Thyroid gland (tissue), 4 donors: ENCODE results near the gene HNRNPD. TPM values are rescaled to one million over a fixed set of nuclear protein-coding genes. Genes with fewer than 3 reads are reported as not detected.
"Not testable (repeated sequence)": the region's sequence is repeated elsewhere in the genome, so short reads cannot be mapped to it uniquely, and the experiment has no call there.

Source experiments
- DNase-seq, 2 donors: peaks; one replicate each; pipeline ENCODE4 v3.0.0-alpha.2; 2019
- H3K27ac ChIP-seq, 3 donors: fragments of 200-600 bp; sonication (generic); 1 replicate in 2 of 3; 2 replicates in 1 of 3; pipeline ENCODE4 v1.5.1; 2016 to 2019; ENCODE audit warnings: mild to moderate bottlenecking in 1 of 3, moderate library complexity in 1 of 3
- H3K27me3 ChIP-seq: fragments of 200-600 bp; sonication (generic); one replicate; pipeline ENCODE4 v1.5.1; 2019
- H3K36me3 ChIP-seq, 2 donors: fragments of 200-600 bp; sonication (generic); one replicate each; pipeline ENCODE4 v1.5.1; 2016 to 2019
- H3K4me1 ChIP-seq, 2 donors: fragments of 200-600 bp; sonication (generic); one replicate each; pipeline ENCODE4 v1.5.1; 2017 to 2019
- H3K4me3 ChIP-seq, 3 donors: fragments of 200-600 bp; sonication (generic); replicated peaks in 1 of 3; 1 replicate in 2 of 3; 2 replicates in 1 of 3; pipeline ENCODE4 v1.5.1; 2016; ENCODE audit warnings: mild to moderate bottlenecking in 1 of 3
- H3K9me3 ChIP-seq: fragments of 200-600 bp; sonication (generic); one replicate; pipeline ENCODE4 v1.5.1; 2017
- POLR2A ChIP-seq, 2 donors: fragments of 450-650 bp; IDR thresholded peaks; one replicate each; pipeline ENCODE4 v1.6.1; 2017; ENCODE audit warnings: antibody characterized with exemption in 2 of 2, mild to moderate bottlenecking in 2 of 2, moderate library complexity in 1 of 2
- WGBS, 2 donors: methylation state at CpG; one replicate each; pipeline ENCODE4 v1.1.5; 2017; 5-methylcytosine and 5-hydroxymethylcytosine counted together
- intact Hi-C: fragments of 100-400 bp; cut with DNase I; formaldehyde crosslinking; loops from one replicate; pipeline ENCODE4 v1.15.1; 2023
- total RNA-seq, 4 donors: library from RNA; depleted of rRNA; stranded (reverse); fragments of >200 nt; gene quantifications; one replicate each; pipeline ENCODE4 v1.2.3, GENCODE V29; 2016
- TF ChIP-seq, protein P1 (sequence below), 6 experiments: fragments of 200-600 bp in 3 of 6; fragments of 450-650 bp in 3 of 6; sonication (generic) in 3 of 6; IDR thresholded peaks; one replicate each; pipeline ENCODE4 v1.5.1; 2016 to 2019; ENCODE audit warnings: antibody characterized with exemption in 6 of 6, mild to moderate bottlenecking in 2 of 6, inconsistent platforms in 1 of 6, moderate library complexity in 1 of 6

HNRNPD gene
- total RNA-seq, 4 donors from 2014 or later, result 67.1 to 145 (median 93.8) TPM

DNA sequence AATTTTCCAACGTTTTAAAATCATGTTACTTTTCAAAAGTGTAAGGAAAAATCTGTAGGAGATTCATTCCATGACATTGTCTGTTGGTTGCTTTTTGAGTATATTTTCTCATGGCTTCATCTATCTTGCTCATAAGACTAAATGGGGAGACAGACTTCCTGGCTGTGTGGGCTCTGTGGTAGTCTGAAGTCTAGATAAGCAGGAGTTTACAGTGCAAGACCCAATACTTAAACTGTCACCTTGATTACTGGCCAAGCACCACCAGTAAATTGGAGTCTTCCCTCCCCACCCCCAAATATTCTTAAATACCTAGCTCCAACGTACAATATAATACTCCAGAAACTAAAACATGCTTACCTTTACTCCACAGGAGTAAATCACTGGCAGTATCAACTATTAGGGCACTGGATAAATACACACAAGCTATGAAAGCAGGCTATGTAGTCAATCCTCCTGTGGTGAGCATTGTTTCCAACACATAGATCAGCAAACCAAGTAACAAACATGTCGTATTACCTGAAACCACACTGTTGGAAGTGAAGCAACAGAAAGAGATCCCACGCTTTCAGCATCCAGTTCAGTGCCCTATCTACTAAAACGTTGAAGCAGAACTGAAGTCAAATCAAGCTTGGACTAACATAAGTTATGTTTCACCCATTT, 6.2 kb downstream of the HNRNPD start:
- WGBS, 2 donors, result 66 to 69% methylated on average over 5 of the region's 5 CpGs
- H3K27ac ChIP-seq, result no peak overlapping the region
- no peak for TF ChIP-seq POLR2A (IDR thresholded peaks at IDR 0.05)
- TF ChIP-seq, protein P1, sequence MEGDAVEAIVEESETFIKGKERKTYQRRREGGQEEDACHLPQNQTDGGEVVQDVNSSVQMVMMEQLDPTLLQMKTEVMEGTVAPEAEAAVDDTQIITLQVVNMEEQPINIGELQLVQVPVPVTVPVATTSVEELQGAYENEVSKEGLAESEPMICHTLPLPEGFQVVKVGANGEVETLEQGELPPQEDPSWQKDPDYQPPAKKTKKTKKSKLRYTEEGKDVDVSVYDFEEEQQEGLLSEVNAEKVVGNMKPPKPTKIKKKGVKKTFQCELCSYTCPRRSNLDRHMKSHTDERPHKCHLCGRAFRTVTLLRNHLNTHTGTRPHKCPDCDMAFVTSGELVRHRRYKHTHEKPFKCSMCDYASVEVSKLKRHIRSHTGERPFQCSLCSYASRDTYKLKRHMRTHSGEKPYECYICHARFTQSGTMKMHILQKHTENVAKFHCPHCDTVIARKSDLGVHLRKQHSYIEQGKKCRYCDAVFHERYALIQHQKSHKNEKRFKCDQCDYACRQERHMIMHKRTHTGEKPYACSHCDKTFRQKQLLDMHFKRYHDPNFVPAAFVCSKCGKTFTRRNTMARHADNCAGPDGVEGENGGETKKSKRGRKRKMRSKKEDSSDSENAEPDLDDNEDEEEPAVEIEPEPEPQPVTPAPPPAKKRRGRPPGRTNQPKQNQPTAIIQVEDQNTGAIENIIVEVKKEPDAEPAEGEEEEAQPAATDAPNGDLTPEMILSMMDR (IDR thresholded peaks at IDR 0.05), result no peak
- no peaks in the 10 kb centered on the region for H3K27me3 ChIP-seq
- no peaks in the 10 kb centered on the region for H3K9me3 ChIP-seq
- H3K4me3 ChIP-seq, result no peak overlapping the region
- no peaks in the 10 kb centered on the region for H3K36me3 ChIP-seq
- no peak for DNase-seq
- intact Hi-C loops, result no loop called here
- peaks cover 60 to 68% of the 10 kb centered on the region in 2 donors for H3K4me1 ChIP-seq

DNA sequence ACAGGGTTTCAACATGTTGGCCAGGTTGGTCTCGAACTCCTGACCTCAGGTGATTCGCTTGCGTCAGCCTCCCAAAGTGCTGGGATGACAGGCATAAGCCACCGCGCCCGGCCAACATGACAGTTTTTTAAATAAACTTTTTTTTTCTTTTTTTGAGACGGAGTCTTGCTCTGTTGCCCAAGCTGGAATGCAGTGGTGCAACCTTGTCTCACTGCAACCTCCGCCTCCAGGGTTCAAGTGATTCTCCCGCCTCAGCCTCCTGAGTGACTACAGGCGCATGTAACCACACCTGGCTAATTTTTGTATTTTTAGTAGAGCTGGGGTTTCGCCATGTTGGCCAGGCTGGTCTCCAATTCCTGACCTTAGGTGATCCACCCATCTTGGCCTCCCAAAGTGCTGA, 7.4 kb downstream of the HNRNPD start:
- H3K27ac ChIP-seq, intact Hi-C loops, H3K4me3 ChIP-seq, H3K36me3 ChIP-seq, H3K27me3 ChIP-seq, H3K9me3 ChIP-seq: not testable (repeated sequence)
- DNase-seq, result peak in 1 of 2 donors; percentile 3
- H3K4me1 ChIP-seq, result peaks cover 68 to 79% of the 10 kb centered on the region in 2 donors
- 95 to 96% methylated on average over 11 of the region's 11 CpGs for WGBS, 2 donors

DNA sequence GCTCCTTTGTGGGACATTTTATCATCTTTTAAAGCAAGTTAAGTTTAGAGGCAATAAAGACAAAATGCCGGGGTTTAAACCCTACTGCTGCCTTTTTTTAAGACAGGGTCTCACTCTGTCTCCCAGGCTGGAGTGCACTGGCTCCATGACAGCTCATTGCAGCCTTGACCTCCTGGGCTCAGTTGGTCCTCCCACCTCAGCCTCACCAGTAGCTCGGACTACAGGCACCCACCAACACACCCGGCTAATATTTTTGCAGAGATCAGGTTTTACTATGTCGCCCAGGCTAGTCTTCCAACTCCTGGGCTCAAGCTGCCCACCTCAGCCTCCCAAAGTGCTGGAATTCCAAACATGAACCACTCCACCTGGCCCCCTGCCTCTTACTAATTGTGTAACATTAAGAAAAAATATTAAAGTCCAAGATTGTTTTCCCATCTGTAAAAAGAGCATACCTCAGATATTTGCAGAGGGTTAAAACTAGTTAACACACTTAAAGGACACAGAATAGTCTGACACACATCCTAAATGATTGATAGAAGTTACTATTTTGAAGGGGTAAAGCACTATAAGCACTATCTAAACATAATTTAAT, 9.8 kb downstream of the HNRNPD start:
- Histone ChIP-seq H3K36me3 (no peaks in the 10 kb centered on the region), H3K4me3 (no peak overlapping the region), H3K27me3 (no peaks in the 10 kb centered on the region), H3K27ac (peak overlapping the region in 1 of 3 donors; percentile 20), H3K4me1 (peaks cover 51 to 68% of the 10 kb centered on the region in 2 donors), H3K9me3 (no peaks in the 10 kb centered on the region)
- intact Hi-C loops, result no loop called here
- 68 to 72% methylated on average over 4 of the region's 4 CpGs for WGBS, 2 donors
- DNase-seq, result no peak
- no peak for TF ChIP-seq POLR2A (IDR thresholded peaks at IDR 0.05)
- TF ChIP-seq, protein P1 (IDR thresholded peaks at IDR 0.05), result no peak

DNA sequence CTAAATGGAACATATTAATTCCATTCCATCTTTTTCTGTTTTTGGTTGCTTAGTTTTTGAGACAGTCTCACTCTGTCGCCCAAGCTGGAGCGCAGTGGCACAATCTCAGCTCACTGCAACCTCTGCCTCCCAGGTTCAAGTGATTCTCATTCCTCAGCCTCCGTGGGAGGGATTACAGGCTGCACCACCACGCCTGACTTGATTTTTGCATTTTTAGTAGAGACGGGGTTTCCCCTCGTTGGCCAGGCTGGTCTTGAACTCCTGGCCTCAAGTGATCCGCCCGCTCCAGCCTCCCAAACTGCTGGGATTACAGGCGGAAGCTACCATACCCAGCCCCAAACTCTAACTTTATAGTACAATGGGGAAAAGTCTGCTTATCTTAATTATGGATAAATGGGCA, 11.2 kb downstream of the HNRNPD start:
- peaks cover 41 to 59% of the 10 kb centered on the region in 2 donors for H3K4me1 ChIP-seq
- H3K27ac ChIP-seq, result no peak overlapping the region
- no peak overlapping the region for H3K4me3 ChIP-seq
- intact Hi-C loops, result no loop called here
- TF ChIP-seq POLR2A (IDR thresholded peaks at IDR 0.05), result no peak
- TF ChIP-seq, protein P1 (IDR thresholded peaks at IDR 0.05), result no peak
- no peaks in the 10 kb centered on the region for H3K27me3 ChIP-seq
- no peaks in the 10 kb centered on the region for H3K9me3 ChIP-seq
- H3K36me3 ChIP-seq, result peaks cover 0 to 4% of the 10 kb centered on the region in 2 donors
- WGBS, 2 donors, result 75 to 76% methylated on average over 9 of the region's 9 CpGs
- DNase-seq, result no peak

DNA sequence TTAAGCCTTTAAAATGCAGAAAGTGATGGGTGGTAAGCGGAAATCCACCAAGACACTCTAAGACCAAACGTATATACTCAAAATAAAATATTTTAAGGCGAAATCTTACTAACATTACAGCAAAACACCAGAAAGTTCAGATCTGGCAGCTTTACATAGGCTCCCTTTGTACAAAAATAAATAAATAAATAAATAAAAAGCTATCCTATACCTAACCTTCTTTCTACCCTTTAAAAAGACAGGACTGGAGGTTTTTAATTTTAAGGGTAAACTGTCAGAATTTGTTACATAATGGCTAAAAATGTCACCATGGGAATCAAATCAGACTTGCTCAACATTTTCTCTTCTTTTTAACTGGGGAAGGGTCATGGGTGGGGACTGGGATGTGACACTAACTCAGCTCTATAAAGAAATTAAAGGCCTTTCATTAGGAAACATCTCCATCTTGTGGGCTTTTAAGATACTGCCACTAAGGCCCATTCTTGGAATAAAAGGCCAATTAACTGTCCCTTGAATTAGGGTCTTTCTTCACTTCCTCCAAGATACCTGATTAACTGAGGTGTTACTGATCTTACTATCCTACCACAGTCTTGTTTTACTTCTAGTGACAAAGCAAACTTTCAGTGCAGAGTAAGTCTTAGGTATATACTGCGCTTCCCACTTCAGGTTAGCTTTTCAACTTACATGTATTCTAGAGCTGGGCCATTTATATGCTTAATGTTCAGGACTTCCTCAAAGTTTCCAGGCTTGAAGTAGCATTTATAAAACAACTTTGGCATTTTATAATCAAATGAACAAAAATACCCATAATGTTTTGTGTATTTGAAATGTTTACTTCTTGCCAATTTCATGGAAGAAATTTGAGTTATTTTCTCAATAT, 13.3 kb downstream of the HNRNPD start:
- Histone ChIP-seq H3K4me3 (no peak overlapping the region), H3K9me3 (no peaks in the 10 kb centered on the region), H3K27me3 (no peaks in the 10 kb centered on the region), H3K36me3 (peaks cover 16 to 22% of the 10 kb centered on the region in 2 donors), H3K4me1 (peaks cover 28 to 43% of the 10 kb centered on the region in 2 donors), H3K27ac (no peak overlapping the region)
- 94 to 96% methylated on average over 4 of the region's 4 CpGs for WGBS, 2 donors
- DNase-seq, result no peak
- intact Hi-C loops, result no loop called here
- no peak for TF ChIP-seq POLR2A (IDR thresholded peaks at IDR 0.05)
- TF ChIP-seq, protein P1 (IDR thresholded peaks at IDR 0.05), result peak; percentile 27 to 67 (median 47)
